Gastrocnemius medialis (tissue), 4 donors: Measurements from ENCODE around the gene FAM25G.

ENCODE experiments used
- CTCF ChIP-seq, 5 experiments: fragments of 450-650 bp in 3 of 5; fragments of 200-600 bp in 2 of 5; sonication (generic) in 2 of 5; IDR thresholded peaks in 4 of 5; conservative IDR thresholded peaks in 1 of 5; 1 replicate in 4 of 5; 2 replicates in 1 of 5; pipeline ENCODE4 v1.5.1; 2016 to 2019; ENCODE audit warnings: antibody characterized with exemption in 5 of 5, mild to moderate bottlenecking in 3 of 5, moderate library complexity in 3 of 5
- POLR2A ChIP-seq, 2 donors: fragments of 450-650 bp; IDR thresholded peaks; one replicate each; pipeline ENCODE4 v1.6.1; 2017; ENCODE audit warnings: antibody characterized with exemption in 2 of 2, mild to moderate bottlenecking in 2 of 2, moderate library complexity in 2 of 2

DNA sequence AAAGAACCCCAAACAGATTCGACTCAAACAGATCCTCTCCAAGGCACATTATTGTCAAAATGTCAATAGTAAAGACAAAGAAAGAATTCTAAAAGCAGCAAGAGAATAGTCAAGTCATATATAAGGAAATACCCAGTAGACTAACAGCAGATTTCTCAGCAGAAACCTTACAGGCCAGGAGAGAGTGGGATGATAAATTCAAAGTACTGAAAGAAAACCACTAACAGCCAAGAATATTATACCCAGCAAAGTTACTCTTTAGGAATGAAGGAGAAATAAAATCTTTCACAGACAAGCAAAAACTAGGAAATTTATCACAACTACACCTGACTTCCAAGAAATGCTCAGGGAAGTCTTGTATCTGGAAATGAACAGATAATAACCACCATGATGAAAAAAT is 45.8 kb downstream of the FAM25G start:
- no peak for TF ChIP-seq CTCF (IDR thresholded peaks at IDR 0.05 in 4 of 5, conservative IDR thresholded peaks at IDR 0.05 in 1 of 5)
- TF ChIP-seq POLR2A (IDR thresholded peaks at IDR 0.05): no peak
